ENCODE measurements around the gene UBR4. TPM values are rescaled to one million over a fixed set of nuclear protein-coding genes. Genes with fewer than 3 reads are reported as not detected.

The UBR4 gene
- polyA plus RNA-seq, 1 donor (not counting 4 experiments of a cell fraction or from before 2014, with no cell fraction given) = 39.0 TPM

DNA sequence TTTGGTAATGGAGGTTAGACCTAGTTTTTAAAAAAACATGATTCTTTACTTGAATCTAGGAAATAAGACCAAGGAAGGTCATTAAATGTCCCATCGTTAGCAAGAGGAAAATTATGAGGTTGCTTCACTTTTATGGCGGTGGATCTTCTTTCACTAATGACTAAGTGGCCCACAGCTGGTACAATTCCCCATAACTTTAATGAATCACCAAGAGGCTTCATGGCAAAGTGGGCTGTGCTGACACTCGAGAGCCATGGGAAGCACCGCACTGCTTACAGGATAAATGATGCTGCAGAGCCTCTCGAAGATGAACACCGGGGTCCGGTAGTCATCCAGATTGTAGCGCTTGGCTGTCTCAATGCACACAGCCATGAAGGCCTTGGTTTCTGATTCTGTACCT is 108.8 kb downstream of the UBR4 start:
- TF ChIP-seq, protein P1, sequence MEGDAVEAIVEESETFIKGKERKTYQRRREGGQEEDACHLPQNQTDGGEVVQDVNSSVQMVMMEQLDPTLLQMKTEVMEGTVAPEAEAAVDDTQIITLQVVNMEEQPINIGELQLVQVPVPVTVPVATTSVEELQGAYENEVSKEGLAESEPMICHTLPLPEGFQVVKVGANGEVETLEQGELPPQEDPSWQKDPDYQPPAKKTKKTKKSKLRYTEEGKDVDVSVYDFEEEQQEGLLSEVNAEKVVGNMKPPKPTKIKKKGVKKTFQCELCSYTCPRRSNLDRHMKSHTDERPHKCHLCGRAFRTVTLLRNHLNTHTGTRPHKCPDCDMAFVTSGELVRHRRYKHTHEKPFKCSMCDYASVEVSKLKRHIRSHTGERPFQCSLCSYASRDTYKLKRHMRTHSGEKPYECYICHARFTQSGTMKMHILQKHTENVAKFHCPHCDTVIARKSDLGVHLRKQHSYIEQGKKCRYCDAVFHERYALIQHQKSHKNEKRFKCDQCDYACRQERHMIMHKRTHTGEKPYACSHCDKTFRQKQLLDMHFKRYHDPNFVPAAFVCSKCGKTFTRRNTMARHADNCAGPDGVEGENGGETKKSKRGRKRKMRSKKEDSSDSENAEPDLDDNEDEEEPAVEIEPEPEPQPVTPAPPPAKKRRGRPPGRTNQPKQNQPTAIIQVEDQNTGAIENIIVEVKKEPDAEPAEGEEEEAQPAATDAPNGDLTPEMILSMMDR (optimal IDR thresholded peaks at IDR 0.05 in 1 of 3, IDR thresholded peaks at IDR 0.05 in 1 of 3, conservative IDR thresholded peaks at IDR 0.05 in 1 of 3; ENCODE audit: extremely low read depth in 1 of 3, insufficient read depth in 2 of 3, low read length in 3 of 3) = no peak
- no peak for TF ChIP-seq EZH2 (IDR thresholded peaks at IDR 0.05; ENCODE audit: low read length)
- no peak overlapping the region for H3K9ac ChIP-seq (ENCODE audit: control insufficient read depth, extremely low read depth, insufficient read depth, low read length)
- dilution Hi-C loops (cut with MboI; ENCODE audit: extremely low pct_ligation_motif_present, low sequenced_read_pairs) = no loop called here
- H3K9me1 ChIP-seq (ENCODE audit: control insufficient read depth, extremely low read depth, insufficient read depth, low read length) = no peaks in the 10 kb centered on the region
- no peaks in the 10 kb centered on the region for H4K20me1 ChIP-seq (ENCODE audit: control insufficient read depth, extremely low read depth, insufficient read depth, low read length)
- no peaks in the 10 kb centered on the region for H3K79me2 ChIP-seq (ENCODE audit: control insufficient read depth, insufficient read depth, low read length)
- H3K9me3 ChIP-seq (ENCODE audit: control insufficient read depth, low read depth, low read length) = no peaks in the 10 kb centered on the region
- no peaks in the 10 kb centered on the region for H3K27me3 ChIP-seq (ENCODE audit: control insufficient read depth, extremely low read depth, insufficient read depth, low read length)
- H3K36me3 ChIP-seq (ENCODE audit: control insufficient read depth in 2 of 2, extremely low read depth in 1 of 2, insufficient read depth in 2 of 2, low read length in 2 of 2) = peaks cover 52 to 70% of the 10 kb centered on the region in 2 experiments
- no peak overlapping the region for H3K4me2 ChIP-seq (ENCODE audit: control insufficient read depth, extremely low read depth, insufficient read depth, low read depth, low read length)
- no peak overlapping the region for H3K27ac ChIP-seq (ENCODE audit: control insufficient read depth, insufficient read depth, low read length)
- no peaks in the 10 kb centered on the region for H3K4me1 ChIP-seq (ENCODE audit: control insufficient read depth, extremely low read depth, insufficient read depth, low read length)
- FAIRE-seq = no peak
- no peak for DNase-seq (ENCODE audit: low read depth, low spot score)
- H2AFZ ChIP-seq (ENCODE audit: control insufficient read depth, low read length) = no peak overlapping the region
- no peak overlapping the region for H3K4me3 ChIP-seq (ENCODE audit: control insufficient read depth in 2 of 3, extremely low read depth in 1 of 3, insufficient read depth in 2 of 3, low read depth in 1 of 3, low read length in 3 of 3)

DNA sequence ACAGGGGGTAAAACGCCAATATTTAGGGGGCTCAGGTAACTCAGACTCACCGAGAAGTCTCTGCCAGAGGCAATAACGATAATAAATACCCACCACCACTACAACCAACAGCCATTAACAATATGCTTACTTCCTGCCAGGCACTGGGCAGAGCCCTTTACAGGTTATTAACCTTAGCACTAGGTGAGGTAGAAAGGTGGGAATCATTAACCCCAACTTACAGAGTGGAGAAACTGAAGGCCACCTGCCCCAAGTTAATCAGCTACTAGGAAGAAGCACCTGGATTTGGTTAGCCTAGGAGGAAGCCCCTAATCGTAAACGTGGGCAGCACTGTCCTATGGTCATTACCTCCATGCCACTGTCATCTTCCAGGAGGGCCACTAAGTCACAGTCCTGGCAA is 110.0 kb downstream of the UBR4 start:
- no peak for TF ChIP-seq EZH2 (IDR thresholded peaks at IDR 0.05; ENCODE audit: low read length)
- TF ChIP-seq, protein P1 (optimal IDR thresholded peaks at IDR 0.05 in 1 of 3, IDR thresholded peaks at IDR 0.05 in 1 of 3, conservative IDR thresholded peaks at IDR 0.05 in 1 of 3; ENCODE audit: extremely low read depth in 1 of 3, insufficient read depth in 2 of 3, low read length in 3 of 3) = no peak
- FAIRE-seq (no peak), DNase-seq (ENCODE audit: low read depth, low spot score) (no peak)
- dilution Hi-C loops (cut with MboI; ENCODE audit: extremely low pct_ligation_motif_present, low sequenced_read_pairs) = no loop called here
- H3K27me3 ChIP-seq (ENCODE audit: control insufficient read depth, extremely low read depth, insufficient read depth, low read length) = no peaks in the 10 kb centered on the region
- H3K9me3 ChIP-seq (ENCODE audit: control insufficient read depth, low read depth, low read length) = no peaks in the 10 kb centered on the region
- no peak overlapping the region for H3K4me2 ChIP-seq (ENCODE audit: control insufficient read depth, extremely low read depth, insufficient read depth, low read depth, low read length)
- H3K36me3 ChIP-seq (ENCODE audit: control insufficient read depth in 2 of 2, extremely low read depth in 1 of 2, insufficient read depth in 2 of 2, low read length in 2 of 2) = peaks cover 53 to 69% of the 10 kb centered on the region in 2 experiments
- no peak overlapping the region for H3K9ac ChIP-seq (ENCODE audit: control insufficient read depth, extremely low read depth, insufficient read depth, low read length)
- peaks cover 3% of the 10 kb centered on the region for H3K4me1 ChIP-seq (ENCODE audit: control insufficient read depth, extremely low read depth, insufficient read depth, low read length)
- H3K4me3 ChIP-seq (ENCODE audit: control insufficient read depth in 2 of 3, extremely low read depth in 1 of 3, insufficient read depth in 2 of 3, low read depth in 1 of 3, low read length in 3 of 3) = no peak overlapping the region
- H2AFZ ChIP-seq (ENCODE audit: control insufficient read depth, low read length) = no peak overlapping the region
- no peaks in the 10 kb centered on the region for H4K20me1 ChIP-seq (ENCODE audit: control insufficient read depth, extremely low read depth, insufficient read depth, low read length)
- H3K27ac ChIP-seq (ENCODE audit: control insufficient read depth, insufficient read depth, low read length) = no peak overlapping the region
- no peaks in the 10 kb centered on the region for H3K9me1 ChIP-seq (ENCODE audit: control insufficient read depth, extremely low read depth, insufficient read depth, low read length)
- H3K79me2 ChIP-seq (ENCODE audit: control insufficient read depth, insufficient read depth, low read length) = no peaks in the 10 kb centered on the region

All from keratinocyte (primary cell).